Measurements from ENCODE around the gene GPC2. TPM values are rescaled to one million over a fixed set of nuclear protein-coding genes. Genes with fewer than 3 reads are reported as not detected.

GPC2 gene
- polyA plus RNA-seq, 2 donors, result 1.1 to 2.2 TPM

DNA sequence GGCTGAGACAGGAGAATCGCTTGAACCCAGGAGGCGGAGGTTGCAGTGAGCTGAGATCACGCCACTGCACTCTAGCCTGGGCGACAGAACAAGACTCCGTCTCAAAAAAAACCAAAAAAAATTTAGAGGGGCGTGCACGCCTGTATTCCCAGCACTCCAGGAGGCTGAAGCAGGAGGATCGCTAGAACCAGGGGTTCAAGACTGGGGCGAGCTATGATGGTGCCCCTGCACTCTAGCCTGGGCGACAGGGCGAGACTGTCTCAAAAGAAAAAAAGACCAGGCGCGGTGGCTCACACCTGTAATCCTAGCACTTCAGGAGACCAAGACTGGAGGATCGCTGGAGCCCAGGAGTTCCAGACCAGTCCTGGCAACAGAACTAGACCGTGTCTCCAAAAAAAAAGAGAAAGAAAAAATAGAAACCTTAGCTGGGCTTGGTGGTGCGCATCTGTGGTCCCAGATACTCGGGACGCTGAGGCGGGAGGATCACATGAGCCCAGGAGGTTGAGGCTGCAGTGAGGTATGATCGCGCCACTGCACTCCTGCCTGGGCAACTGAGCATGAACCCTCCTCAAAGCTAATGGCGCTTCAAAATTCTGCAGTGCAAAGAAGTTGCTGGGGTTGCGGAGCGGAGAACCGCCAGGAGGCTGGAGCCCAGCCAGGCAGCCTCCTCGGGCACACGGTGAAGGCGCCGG is 50.8 kb downstream of the GPC2 start:
- Histone ChIP-seq H3K27ac (ENCODE audit: low read depth in 2 of 2, low read length in 1 of 2) (peak overlapping the region; percentile 95 to 98), H3K4me1 (ENCODE audit: control insufficient read depth in 2 of 2, insufficient read depth in 2 of 2, low read length in 1 of 2) (peaks cover 4 to 5% of the 10 kb centered on the region in 2 donors), H3K9me3 (ENCODE audit: control insufficient read depth in 2 of 2, insufficient read depth in 1 of 2, low read depth in 1 of 2, low read length in 1 of 2) (no peaks in the 10 kb centered on the region), H3K27me3 (ENCODE audit: control insufficient read depth in 1 of 2, insufficient read depth in 2 of 2, low read length in 2 of 2) (no peaks in the 10 kb centered on the region), H3K4me3 (ENCODE audit: low read depth in 1 of 2, low read length in 2 of 2) (peak overlapping the region; percentile 76 to 81), H3K36me3 (ENCODE audit: control insufficient read depth in 2 of 2, insufficient read depth in 2 of 2, low read length in 1 of 2) (no peaks in the 10 kb centered on the region)
- WGBS, 2 donors, result 7 to 9% methylated on average over 29 of the region's 29 CpGs

DNA sequence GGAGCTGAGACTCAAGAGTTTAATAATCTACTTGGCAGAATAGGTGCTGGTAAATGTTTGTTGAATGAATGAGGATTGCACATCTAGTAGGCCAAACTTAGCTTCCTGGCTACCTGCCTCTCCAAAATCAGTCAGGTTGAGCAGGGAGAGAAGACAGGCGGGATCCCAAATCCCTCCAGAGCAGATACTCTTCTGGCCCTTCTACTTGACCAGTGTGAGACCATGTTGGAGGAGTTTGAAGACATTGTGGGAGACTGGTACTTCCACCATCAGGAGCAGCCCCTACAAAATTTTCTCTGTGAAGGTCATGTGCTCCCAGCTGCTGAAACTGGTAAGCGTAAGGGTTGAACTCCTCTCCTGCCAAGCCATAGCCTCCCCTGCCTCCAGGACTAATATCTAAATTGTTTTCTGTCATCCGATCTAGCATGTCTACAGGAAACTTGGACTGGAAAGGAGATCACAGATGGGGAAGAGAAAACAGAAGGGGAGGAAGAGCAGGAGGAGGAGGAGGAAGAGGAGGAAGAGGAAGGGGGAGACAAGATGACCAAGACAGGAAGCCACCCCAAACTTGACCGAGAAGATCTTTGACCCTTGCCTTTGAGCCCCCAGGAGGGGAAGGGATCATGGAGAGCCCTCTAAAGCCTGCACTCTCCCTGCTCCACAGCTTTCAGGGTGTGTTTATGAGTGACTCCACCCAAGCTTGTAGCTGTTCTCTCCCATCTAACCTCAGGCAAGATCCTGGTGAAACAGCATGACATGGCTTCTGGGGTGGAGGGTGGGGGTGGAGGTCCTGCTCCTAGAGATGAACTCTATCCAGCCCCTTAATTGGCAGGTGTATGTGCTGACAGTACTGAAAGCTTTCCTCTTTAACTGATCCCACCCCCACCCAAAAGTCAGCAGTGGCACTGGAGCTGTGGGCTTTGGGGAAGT is 52.6 kb downstream of the GPC2 start:
- no peaks in the 10 kb centered on the region for H3K36me3 ChIP-seq (ENCODE audit: control insufficient read depth in 2 of 2, insufficient read depth in 2 of 2, low read length in 1 of 2)
- 71 to 76% methylated on average over 4 of the region's 4 CpGs for WGBS, 2 donors
- H3K4me3 ChIP-seq (ENCODE audit: low read depth in 1 of 2, low read length in 2 of 2), result no peak overlapping the region
- peaks cover 4 to 5% of the 10 kb centered on the region in 2 donors for H3K4me1 ChIP-seq (ENCODE audit: control insufficient read depth in 2 of 2, insufficient read depth in 2 of 2, low read length in 1 of 2)
- H3K9me3 ChIP-seq (ENCODE audit: control insufficient read depth in 2 of 2, insufficient read depth in 1 of 2, low read depth in 1 of 2, low read length in 1 of 2), result no peaks in the 10 kb centered on the region
- peak overlapping the region; percentile 11 to 87 for H3K27ac ChIP-seq (ENCODE audit: low read depth in 2 of 2, low read length in 1 of 2)
- H3K27me3 ChIP-seq (ENCODE audit: control insufficient read depth in 1 of 2, insufficient read depth in 2 of 2, low read length in 2 of 2), result no peaks in the 10 kb centered on the region

DNA sequence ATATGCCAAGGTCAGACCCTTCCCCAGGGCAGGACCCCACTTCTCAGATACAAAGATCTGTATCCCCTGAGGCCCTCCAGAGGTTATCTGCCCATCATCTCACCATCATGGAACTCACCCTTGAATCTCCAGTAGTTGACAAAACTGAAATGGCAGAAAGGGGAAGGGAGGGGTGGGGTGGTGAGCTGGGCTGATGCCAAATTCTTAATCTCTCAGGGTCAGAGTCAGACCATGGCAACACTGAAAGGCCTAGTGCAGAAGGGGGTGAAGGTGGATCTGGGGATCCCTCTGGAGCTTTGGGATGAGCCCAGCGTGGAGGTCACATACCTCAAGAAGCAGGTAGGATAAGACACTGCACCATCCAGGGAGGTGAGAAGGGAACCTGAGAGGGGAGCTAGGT is 54.6 kb downstream of the GPC2 start:
- peaks cover 0 to 5% of the 10 kb centered on the region in 2 donors for H3K4me1 ChIP-seq (ENCODE audit: control insufficient read depth in 2 of 2, insufficient read depth in 2 of 2, low read length in 1 of 2)

DNA sequence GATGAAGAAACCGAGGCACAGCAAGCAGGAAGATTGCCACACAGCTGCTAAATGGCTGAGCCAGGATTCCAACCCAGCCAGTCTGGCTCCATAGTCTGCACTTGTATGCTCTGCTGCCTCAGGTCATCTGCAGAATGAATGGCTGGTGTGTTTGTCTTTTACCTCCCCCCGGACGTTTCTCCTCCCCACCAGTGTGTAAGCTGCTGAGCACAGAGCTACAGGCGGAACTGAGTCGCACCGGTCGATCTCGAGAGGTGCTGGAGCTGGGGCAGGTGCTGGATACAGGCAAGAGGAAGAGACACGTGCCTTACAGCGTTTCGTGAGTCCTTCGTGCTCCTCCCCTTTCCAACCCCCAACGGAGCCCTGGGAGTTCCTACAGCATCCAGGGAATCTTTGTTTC is 55.1 kb downstream of the GPC2 start:
- Histone ChIP-seq H3K4me3 (ENCODE audit: low read depth in 1 of 2, low read length in 2 of 2) (no peak overlapping the region), H3K9me3 (ENCODE audit: control insufficient read depth in 2 of 2, insufficient read depth in 1 of 2, low read depth in 1 of 2, low read length in 1 of 2) (no peaks in the 10 kb centered on the region), H3K36me3 (ENCODE audit: control insufficient read depth in 2 of 2, insufficient read depth in 2 of 2, low read length in 1 of 2) (no peaks in the 10 kb centered on the region), H3K4me1 (ENCODE audit: control insufficient read depth in 2 of 2, insufficient read depth in 2 of 2, low read length in 1 of 2) (peaks cover 0 to 2% of the 10 kb centered on the region in 2 donors), H3K27me3 (ENCODE audit: control insufficient read depth in 1 of 2, insufficient read depth in 2 of 2, low read length in 2 of 2) (no peaks in the 10 kb centered on the region), H3K27ac (ENCODE audit: low read depth in 2 of 2, low read length in 1 of 2) (peak overlapping the region in 1 of 2 donors; percentile 14)
- WGBS, 2 donors, result 51 to 58% methylated on average over 13 of the region's 13 CpGs

More for the DNA sequence above, 54.6 kb downstream of the GPC2 start:
- no peaks in the 10 kb centered on the region for H3K36me3 ChIP-seq (ENCODE audit: control insufficient read depth in 2 of 2, insufficient read depth in 2 of 2, low read length in 1 of 2)
- H3K27me3 ChIP-seq (ENCODE audit: control insufficient read depth in 1 of 2, insufficient read depth in 2 of 2, low read length in 2 of 2), result no peaks in the 10 kb centered on the region
- H3K9me3 ChIP-seq (ENCODE audit: control insufficient read depth in 2 of 2, insufficient read depth in 1 of 2, low read depth in 1 of 2, low read length in 1 of 2), result no peaks in the 10 kb centered on the region
- H3K4me3 ChIP-seq (ENCODE audit: low read depth in 1 of 2, low read length in 2 of 2), result no peak overlapping the region
- WGBS, 2 donors, result 95 to 100% methylated on average over 1 of the region's 1 CpG
- H3K27ac ChIP-seq (ENCODE audit: low read depth in 2 of 2, low read length in 1 of 2), result peak overlapping the region in 1 of 2 donors; percentile 14

DNA sequence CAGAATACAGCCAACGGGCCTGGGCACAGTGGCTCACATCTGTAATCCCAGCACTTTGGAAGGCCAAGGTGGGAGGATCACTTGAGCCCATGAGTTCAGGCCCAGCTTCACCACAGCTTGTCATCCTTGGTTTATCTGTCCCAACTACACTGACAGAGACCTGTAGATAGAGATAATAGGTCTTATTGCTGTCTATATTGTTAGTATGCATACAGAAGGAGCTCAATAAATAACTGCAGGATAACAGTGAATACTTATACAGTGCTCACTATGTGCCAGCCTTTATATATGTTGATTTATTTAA is 56.5 kb downstream of the GPC2 start:
- Histone ChIP-seq H3K4me1 (ENCODE audit: control insufficient read depth in 2 of 2, insufficient read depth in 2 of 2, low read length in 1 of 2) (peaks cover 0 to 2% of the 10 kb centered on the region in 2 donors), H3K4me3 (ENCODE audit: low read depth in 1 of 2, low read length in 2 of 2) (no peak overlapping the region), H3K9me3 (ENCODE audit: control insufficient read depth in 2 of 2, insufficient read depth in 1 of 2, low read depth in 1 of 2, low read length in 1 of 2) (no peaks in the 10 kb centered on the region), H3K27ac (ENCODE audit: low read depth in 2 of 2, low read length in 1 of 2) (peak overlapping the region in 1 of 2 donors; percentile 91), H3K27me3 (ENCODE audit: control insufficient read depth in 1 of 2, insufficient read depth in 2 of 2, low read length in 2 of 2) (no peaks in the 10 kb centered on the region), H3K36me3 (ENCODE audit: control insufficient read depth in 2 of 2, insufficient read depth in 2 of 2, low read length in 1 of 2) (no peaks in the 10 kb centered on the region)
- 10 to 26% methylated on average over 1 of the region's 1 CpG for WGBS, 2 donors

DNA sequence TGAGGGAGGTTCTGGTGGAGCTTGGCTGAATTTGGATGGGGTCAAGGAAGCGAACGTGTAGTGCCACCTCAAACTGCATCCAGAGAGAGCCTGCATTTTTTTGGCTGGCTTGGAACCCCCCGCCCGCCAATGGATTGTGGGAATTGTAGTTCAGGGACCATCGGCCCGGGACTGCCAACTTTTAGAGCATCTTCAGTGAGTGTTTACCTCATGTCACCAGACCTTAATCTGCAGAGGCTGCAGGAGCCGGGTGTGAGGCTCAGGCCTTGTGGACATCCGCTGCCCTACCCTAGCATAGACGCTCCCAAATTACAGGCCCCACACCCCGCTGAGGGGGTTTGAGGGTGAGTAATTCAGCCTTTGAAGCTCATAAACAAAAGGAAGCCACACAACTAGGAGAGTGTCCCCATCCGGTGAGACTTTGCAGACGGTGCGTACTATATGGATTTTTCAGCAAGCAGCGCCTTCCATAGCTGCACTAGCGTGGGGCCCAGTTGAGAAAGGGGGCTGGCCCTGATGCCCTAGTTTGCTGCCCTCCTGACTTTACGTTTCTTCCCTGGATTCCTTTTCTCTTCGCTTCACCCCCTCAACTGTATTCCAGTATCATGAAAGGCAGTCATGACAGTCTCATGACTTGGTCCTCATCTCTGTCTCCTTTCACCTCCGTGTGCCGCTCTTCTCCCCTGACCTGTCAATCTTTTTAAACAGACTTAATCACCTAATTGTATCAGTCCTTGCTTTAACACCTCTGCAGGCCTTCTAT is 57.0 kb downstream of the GPC2 start:
- Histone ChIP-seq H3K36me3 (ENCODE audit: control insufficient read depth in 2 of 2, insufficient read depth in 2 of 2, low read length in 1 of 2) (no peaks in the 10 kb centered on the region), H3K4me3 (ENCODE audit: low read depth in 1 of 2, low read length in 2 of 2) (peak overlapping the region; percentile 69 to 89), H3K9me3 (ENCODE audit: control insufficient read depth in 2 of 2, insufficient read depth in 1 of 2, low read depth in 1 of 2, low read length in 1 of 2) (no peaks in the 10 kb centered on the region), H3K27me3 (ENCODE audit: control insufficient read depth in 1 of 2, insufficient read depth in 2 of 2, low read length in 2 of 2) (no peaks in the 10 kb centered on the region), H3K27ac (ENCODE audit: low read depth in 2 of 2, low read length in 1 of 2) (peak overlapping the region; percentile 88 to 91), H3K4me1 (ENCODE audit: control insufficient read depth in 2 of 2, insufficient read depth in 2 of 2, low read length in 1 of 2) (no peaks in the 10 kb centered on the region)
- 17 to 20% methylated on average over 19 of the region's 19 CpGs for WGBS, 2 donors

Other genes starting within 250 kb of the GPC2 start
- gene GJC3, start 247.8 kb downstream of the GPC2 start, polyA plus RNA-seq, result not detected
- gene AZGP1, start 201.3 kb downstream of the GPC2 start, polyA plus RNA-seq, result 1 to 10 TPM; 1.6 to 2.0 TPM
- 10 to 100 TPM; 10.5 to 25.0 TPM for gene ZKSCAN1, start 161.8 kb downstream of the GPC2 start, polyA plus RNA-seq
- 1 to 10 TPM; 3.8 to 3.9 TPM for gene ZSCAN21, start 127.6 kb downstream of the GPC2 start, polyA plus RNA-seq
- 10 to 100 TPM; 10.4 to 14.6 TPM for gene ZNF3, start 95.7 kb downstream of the GPC2 start, polyA plus RNA-seq
- 100 to 1,000 TPM in 1 of 2 donors, 10 to 100 TPM in 1; 86.7 to 119 TPM for gene COPS6, start 88.4 kb downstream of the GPC2 start, polyA plus RNA-seq
- gene MCM7, start 76.0 kb downstream of the GPC2 start, polyA plus RNA-seq, result 10 to 100 TPM; 46.4 to 66.8 TPM
- 10 to 100 TPM; 17.3 to 19.3 TPM for gene AP4M1, start 75.7 kb downstream of the GPC2 start, polyA plus RNA-seq
- gene TAF6, start 58.0 kb downstream of the GPC2 start, polyA plus RNA-seq, result 10 to 100 TPM; 23.3 to 29.6 TPM
- gene CNPY4, start 57.7 kb downstream of the GPC2 start, polyA plus RNA-seq, result 1 to 10 TPM; 5.5 to 5.8 TPM
- gene MBLAC1, start 50.4 kb downstream of the GPC2 start, polyA plus RNA-seq, result 1 to 10 TPM; 2.7 to 3.7 TPM
- 100 to 1,000 TPM in 1 of 2 donors, 10 to 100 TPM in 1; 85.7 to 138 TPM for gene LAMTOR4, start 28.5 kb downstream of the GPC2 start, polyA plus RNA-seq
- gene TRAPPC14, start 18.7 kb downstream of the GPC2 start, polyA plus RNA-seq, result 10 to 100 TPM; 18.5 to 27.2 TPM
- 1 to 10 TPM; 4.4 to 5.1 TPM for gene GAL3ST4, start 8.8 kb downstream of the GPC2 start, polyA plus RNA-seq
- under 1 TPM; 0.25 to 0.73 TPM for gene STAG3, start 537 bp upstream of the GPC2 start, polyA plus RNA-seq
- gene PVRIG, start 42.6 kb upstream of the GPC2 start, polyA plus RNA-seq, result under 1 TPM; 0.24 to 0.31 TPM
- under 1 TPM; 0.05 to 0.10 TPM for gene SPDYE3, start 130.3 kb upstream of the GPC2 start, polyA plus RNA-seq
- 10 to 100 TPM; 22.9 to 79.2 TPM for gene PILRB, start 180.7 kb upstream of the GPC2 start, polyA plus RNA-seq
- 1 to 10 TPM in 1 of 2 donors, under 1 TPM in 1; 0.85 to 1.7 TPM for gene PILRA, start 196.1 kb upstream of the GPC2 start, polyA plus RNA-seq

Measured in esophagus (tissue), 2 donors.